Breast epithelium (tissue), 4 donors: ENCODE data around the gene IRX1. TPM values are rescaled to one million over a fixed set of nuclear protein-coding genes. Genes with fewer than 3 reads are reported as not detected.
A peak's percentile ranks its signal among the peaks of the same experiment; 100 is the strongest.

Experiments used
- DNase-seq, 2 donors: peaks; one replicate each; pipeline ENCODE4 v3.0.0-alpha.2; 2019; ENCODE audit warnings: low spot score in 2 of 2
- H3K27ac ChIP-seq, 2 donors: fragments of 200-600 bp; sonication (generic) in 1 of 2; one replicate each; pipeline ENCODE4 v1.5.1; 2016 to 2019; ENCODE audit warnings: mild to moderate bottlenecking in 1 of 2
- H3K27me3 ChIP-seq, 2 donors: fragments of 200-600 bp; sonication (generic) in 1 of 2; one replicate each; pipeline versions ENCODE4 v1.5.1 to v1.6.0; 2017 to 2019; ENCODE audit warnings: control low read depth in 1 of 2, mild to moderate bottlenecking in 1 of 2
- H3K36me3 ChIP-seq: fragments of 200-600 bp; one replicate; pipeline ENCODE4 v1.5.1; 2019
- H3K4me1 ChIP-seq, 2 donors: fragments of 200-600 bp; sonication (generic); one replicate each; pipeline ENCODE4 v1.5.1; 2016 to 2019; ENCODE audit warnings: control low read depth in 1 of 2
- H3K4me3 ChIP-seq, 3 donors: fragments of 200-600 bp; sonication (generic); 1 replicate in 2 of 3; 2 replicates in 1 of 3; pipeline ENCODE4 v1.5.1; 2016 to 2019; ENCODE audit warnings: mild to moderate bottlenecking in 3 of 3, moderate library complexity in 2 of 3
- H3K9me3 ChIP-seq, 2 donors: fragments of 200-600 bp; sonication (generic) in 1 of 2; one replicate each; pipeline ENCODE4 v1.5.1; 2016 to 2019; ENCODE audit warnings: control low read depth in 1 of 2
- CTCF ChIP-seq, 3 donors: fragments of 450-650 bp; IDR thresholded peaks; one replicate each; pipeline ENCODE4 v1.5.1; 2016 to 2017; ENCODE audit warnings: antibody characterized with exemption in 3 of 3, mild to moderate bottlenecking in 3 of 3, moderate library complexity in 3 of 3
- POLR2A ChIP-seq: fragments of 450-650 bp; IDR thresholded peaks from one replicate; pipeline ENCODE4 v1.6.1; 2016; ENCODE audit warnings: antibody characterized with exemption, mild to moderate bottlenecking, moderate library complexity
- POLR2AphosphoS5 ChIP-seq, 3 donors: sonication (generic); formaldehyde crosslinking; IDR thresholded peaks; one replicate each; pipeline ENCODE4 v1.6.1; 2017; ENCODE audit warnings: antibody characterized with exemption in 3 of 3
- intact Hi-C: fragments of 100-400 bp; cut with DNase I; formaldehyde crosslinking; loops from one replicate; pipeline ENCODE4 v1.15.1; 2023; ENCODE audit warnings: low total_unique reads
- total RNA-seq, 3 donors: library from RNA; depleted of rRNA; stranded (reverse); fragments of >200 nt; gene quantifications; one replicate each; pipeline ENCODE4 v1.1.0, GENCODE V29; 2016

The IRX1 gene
- 10 to 100 TPM; 19.7 to 49.2 (median 27.8) TPM for total RNA-seq

GRCh38 chr5:3595006-3595961 lies at the start of gene IRX1:
Gene IRX1 (plus strand): TSS chr5:3595832. CDS start chr5:3596106, 274 bp downstream.
- Histone ChIP-seq H3K27ac (peak within 1 kb of the TSS; percentile 90 to 93), H3K4me3 (peak within 1 kb of the TSS; percentile 59 to 69 (median 66)), H3K4me1 (no peaks in the 10 kb centered on the region), H3K27me3 (peaks cover 0 to 77% of the 10 kb centered on the region in 2 donors), H3K36me3 (no peaks in the 10 kb centered on the region), H3K9me3 (peaks cover 0 to 4% of the 10 kb centered on the region in 2 donors)
- intact Hi-C loops: no loop called here
- DNase-seq: peak in 1 of 2 donors; percentile 73
- peak in 1 of 3 donors; percentile 28 for TF ChIP-seq POLR2AphosphoS5 (IDR thresholded peaks at IDR 0.05)
- no peak for TF ChIP-seq POLR2A

- Histone ChIP-seq H3K36me3 (no peaks in the 10 kb centered on the region), H3K27ac (no peak overlapping the region), H3K9me3 (no peaks in the 10 kb centered on the region), H3K4me1 (no peaks in the 10 kb centered on the region), H3K4me3 (no peak overlapping the region), H3K27me3 (no peaks in the 10 kb centered on the region)
- intact Hi-C loops: no loop called here
- no peak for DNase-seq
- TF ChIP-seq POLR2A (no peak), CTCF (IDR thresholded peaks at IDR 0.05) (no peak), POLR2AphosphoS5 (IDR thresholded peaks at IDR 0.05) (no peak)
Measured at GRCh38 chr5:3546028-3546427, 49.6 kb upstream of the IRX1 start.

- intact Hi-C loops: no loop called here
- DNase-seq: no peak
- peaks cover 3 to 14% of the 10 kb centered on the region in 2 donors for H3K9me3 ChIP-seq
- no peak overlapping the region for H3K27ac ChIP-seq
- no peaks in the 10 kb centered on the region for H3K4me1 ChIP-seq
- H3K4me3 ChIP-seq: no peak overlapping the region
- H3K36me3 ChIP-seq: no peaks in the 10 kb centered on the region
- TF ChIP-seq CTCF (IDR thresholded peaks at IDR 0.05) (no peak), POLR2A (no peak)
- no peaks in the 10 kb centered on the region for H3K27me3 ChIP-seq
Measured at GRCh38 chr5:3564116-3564515, 31.5 kb upstream of the IRX1 start.

GRCh38 chr5:3564827-3565518 lies 30.7 kb upstream of the IRX1 start:
- Histone ChIP-seq H3K4me3 (no peak overlapping the region), H3K9me3 (peaks cover 0 to 12% of the 10 kb centered on the region in 2 donors), H3K4me1 (no peaks in the 10 kb centered on the region), H3K36me3 (no peaks in the 10 kb centered on the region), H3K27ac (no peak overlapping the region), H3K27me3 (no peaks in the 10 kb centered on the region)
- no peak for DNase-seq
- TF ChIP-seq CTCF (IDR thresholded peaks at IDR 0.05) (no peak), POLR2A (no peak), POLR2AphosphoS5 (IDR thresholded peaks at IDR 0.05) (no peak)
- intact Hi-C loops: no loop called here

- no peak for DNase-seq
- no peak overlapping the region for H3K4me3 ChIP-seq
- intact Hi-C loops: no loop called here
- H3K27me3 ChIP-seq: peaks cover 0 to 11% of the 10 kb centered on the region in 2 donors
- TF ChIP-seq POLR2A (no peak), POLR2AphosphoS5 (IDR thresholded peaks at IDR 0.05) (no peak), CTCF (IDR thresholded peaks at IDR 0.05) (no peak)
- no peaks in the 10 kb centered on the region for H3K9me3 ChIP-seq
- H3K36me3 ChIP-seq: no peaks in the 10 kb centered on the region
- H3K4me1 ChIP-seq: no peaks in the 10 kb centered on the region
- H3K27ac ChIP-seq: no peak overlapping the region
Measured at GRCh38 chr5:3584724-3585531, 10.7 kb upstream of the IRX1 start.
